Measurements from ENCODE around the gene P2RX3. TPM values are rescaled to one million over a fixed set of nuclear protein-coding genes. Genes with fewer than 3 reads are reported as not detected.

The P2RX3 gene
- total and polyA plus RNA-seq, 2 of the 8 experiments (the other 6 are each of a cell fraction or from before 2014, with no cell fraction given), result 0.45 to 0.47 TPM

GRCh38 chr11:57399221-57399620 lies 61.1 kb downstream of the P2RX3 start (continued):
- TF ChIP-seq HDAC2 (IDR thresholded peaks at IDR 0.05; ENCODE audit: borderline replicate concordance in 1 of 2, low read depth in 2 of 2, low read length in 2 of 2), result no peak
- no peak for TF ChIP-seq NRF1 (IDR thresholded peaks at IDR 0.05; ENCODE audit: low read depth, low read length)
- no peak for TF ChIP-seq SP1 (IDR thresholded peaks at IDR 0.05; ENCODE audit: low read depth, low read length)
- no peak for TF ChIP-seq BRCA1 (IDR thresholded peaks at IDR 0.05; ENCODE audit: low read depth, low read length)
- TF ChIP-seq CTBP2 (IDR thresholded peaks at IDR 0.05; ENCODE audit: borderline replicate concordance, insufficient read depth, insufficient read length, low read length), result no peak
- no peak for TF ChIP-seq EGR1 (IDR thresholded peaks at IDR 0.05; ENCODE audit: borderline replicate concordance, low read depth, low read length)
- TF ChIP-seq CREB1 (IDR thresholded peaks at IDR 0.05), result no peak
- no peak for TF ChIP-seq SP2 (IDR thresholded peaks at IDR 0.05; ENCODE audit: low read length)

Measured in H1 (cell line).